Measurements from ENCODE around the gene IDUA. TPM values are rescaled to one million over a fixed set of nuclear protein-coding genes. Genes with fewer than 3 reads are reported as not detected.
"Not testable (repeated sequence)": the region's sequence is repeated elsewhere in the genome, so short reads cannot be mapped to it uniquely, and the experiment has no call there.

IDUA gene
- 2.6 and 4.2 TPM in 2 replicates for total RNA-seq

- peak; percentile 23 for DNase-seq (ENCODE audit: low read depth)
- no peak for FAIRE-seq
- Histone ChIP-seq H3K27me3 (ENCODE audit: control insufficient read depth, insufficient read depth, low read length) (no peaks in the 10 kb centered on the region), H3K36me3 (ENCODE audit: control insufficient read depth, insufficient read depth, low read length) (peaks cover 5% of the 10 kb centered on the region), H3K4me3 (ENCODE audit: low read depth, low read length) (peak within 1 kb of the TSS; percentile 59)
- TF ChIP-seq CTCF (IDR thresholded peaks at IDR 0.05; ENCODE audit: insufficient read depth, low read length, severe bottlenecking) = peak; percentile 53
Observed at GRCh38 chr4:986879-987623, at the start of gene IDUA. Gene IDUA, plus strand, starts transcription at chr4:987044. Its CDS starts 41 bp downstream, at chr4:987085.

- DNase-seq (ENCODE audit: low read depth); H3K4me3 ChIP-seq (ENCODE audit: low read depth, low read length); H3K27me3 ChIP-seq (ENCODE audit: control insufficient read depth, insufficient read depth, low read length); FAIRE-seq; H3K36me3 ChIP-seq (ENCODE audit: control insufficient read depth, insufficient read depth, low read length): not testable (repeated sequence)
Observed at GRCh38 chr4:939508-939907, 47.3 kb upstream of the IDUA start.

- DNase-seq (ENCODE audit: low read depth) = no peak
Observed at GRCh38 chr4:945274-946102, 41.4 kb upstream of the IDUA start.

GRCh38 chr4:946103-946450 is 40.8 kb upstream of the IDUA start:
- TF ChIP-seq CTCF (IDR thresholded peaks at IDR 0.05; ENCODE audit: insufficient read depth, low read length, severe bottlenecking) = no peak
- DNase-seq (ENCODE audit: low read depth) (no peak), FAIRE-seq (no peak)
- no peak overlapping the region for H3K4me3 ChIP-seq (ENCODE audit: low read depth, low read length)
- no peaks in the 10 kb centered on the region for H3K36me3 ChIP-seq (ENCODE audit: control insufficient read depth, insufficient read depth, low read length)
- no peaks in the 10 kb centered on the region for H3K27me3 ChIP-seq (ENCODE audit: control insufficient read depth, insufficient read depth, low read length)

More at GRCh38 chr4:945274-946102, 41.4 kb upstream of the IDUA start:
- FAIRE-seq = no peak
- Histone ChIP-seq H3K4me3 (ENCODE audit: low read depth, low read length) (no peak overlapping the region), H3K36me3 (ENCODE audit: control insufficient read depth, insufficient read depth, low read length) (no peaks in the 10 kb centered on the region), H3K27me3 (ENCODE audit: control insufficient read depth, insufficient read depth, low read length) (no peaks in the 10 kb centered on the region)
- no peak for TF ChIP-seq CTCF (IDR thresholded peaks at IDR 0.05; ENCODE audit: insufficient read depth, low read length, severe bottlenecking)

GRCh38 chr4:946517-947471 is 40.0 kb upstream of the IDUA start:
- FAIRE-seq = no peak
- Histone ChIP-seq H3K36me3 (ENCODE audit: control insufficient read depth, insufficient read depth, low read length) (no peaks in the 10 kb centered on the region), H3K4me3 (ENCODE audit: low read depth, low read length) (no peak overlapping the region), H3K27me3 (ENCODE audit: control insufficient read depth, insufficient read depth, low read length) (no peaks in the 10 kb centered on the region)
- DNase-seq (ENCODE audit: low read depth) = no peak
- no peak for TF ChIP-seq CTCF (IDR thresholded peaks at IDR 0.05; ENCODE audit: insufficient read depth, low read length, severe bottlenecking)

Data from bronchial epithelial cell (primary cell).